ENCODE measurements around the gene STK33. TPM values are rescaled to one million over a fixed set of nuclear protein-coding genes. Genes with fewer than 3 reads are reported as not detected.
"Not testable (repeated sequence)": the region's sequence is repeated elsewhere in the genome, so short reads cannot be mapped to it uniquely, and the experiment has no call there.

The STK33 gene
- total RNA-seq, 1 donor from 2014 or later, result 17.9 TPM

GRCh38 chr11:8477151-8477550 is 116.9 kb downstream of the STK33 start:
- Mint-ChIP-seq H3K4me3 (ENCODE audit: unreplicated experiment) (no peak overlapping the region), H3K27me3 (ENCODE audit: unreplicated experiment) (no peaks in the 10 kb centered on the region), H3K4me1 (ENCODE audit: unreplicated experiment) (peaks cover 7% of the 10 kb centered on the region), H3K36me3 (ENCODE audit: low read depth, unreplicated experiment) (no peaks in the 10 kb centered on the region), H3K9me3 (ENCODE audit: unreplicated experiment) (no peaks in the 10 kb centered on the region), H3K27ac (ENCODE audit: unreplicated experiment) (no peak overlapping the region)
- no peak for TF ChIP-seq CTCF (IDR thresholded peaks at IDR 0.05; ENCODE audit: unreplicated experiment)
- no peak for DNase-seq (ENCODE audit: low spot score)

- not testable (repeated sequence) for DNase-seq (ENCODE audit: low spot score); H3K4me3 Mint-ChIP-seq (ENCODE audit: unreplicated experiment); H3K9me3 Mint-ChIP-seq (ENCODE audit: unreplicated experiment); H3K27me3 Mint-ChIP-seq (ENCODE audit: unreplicated experiment); H3K27ac Mint-ChIP-seq (ENCODE audit: unreplicated experiment); H3K4me1 Mint-ChIP-seq (ENCODE audit: unreplicated experiment)
- H3K36me3 Mint-ChIP-seq (ENCODE audit: low read depth, unreplicated experiment), result peaks cover 19% of the 10 kb centered on the region
Measured at GRCh38 chr11:8467806-8468205, 126.2 kb downstream of the STK33 start.

- not testable (repeated sequence) for H3K27ac Mint-ChIP-seq (ENCODE audit: unreplicated experiment); H3K27me3 Mint-ChIP-seq (ENCODE audit: unreplicated experiment)
Measured at GRCh38 chr11:8467356-8467755, 126.7 kb downstream of the STK33 start.

GRCh38 chr11:8466884-8467283 is 127.1 kb downstream of the STK33 start:
- peaks cover 19% of the 10 kb centered on the region for H3K36me3 Mint-ChIP-seq (ENCODE audit: low read depth, unreplicated experiment)
- not testable (repeated sequence) for H3K4me1 Mint-ChIP-seq (ENCODE audit: unreplicated experiment); H3K4me3 Mint-ChIP-seq (ENCODE audit: unreplicated experiment); H3K9me3 Mint-ChIP-seq (ENCODE audit: unreplicated experiment); DNase-seq (ENCODE audit: low spot score); H3K27ac Mint-ChIP-seq (ENCODE audit: unreplicated experiment); H3K27me3 Mint-ChIP-seq (ENCODE audit: unreplicated experiment)

More at GRCh38 chr11:8467356-8467755, 126.7 kb downstream of the STK33 start:
- H3K36me3 Mint-ChIP-seq (ENCODE audit: low read depth, unreplicated experiment), result peaks cover 19% of the 10 kb centered on the region
- not testable (repeated sequence) for DNase-seq (ENCODE audit: low spot score); H3K9me3 Mint-ChIP-seq (ENCODE audit: unreplicated experiment); H3K4me1 Mint-ChIP-seq (ENCODE audit: unreplicated experiment); H3K4me3 Mint-ChIP-seq (ENCODE audit: unreplicated experiment)

- no peak for TF ChIP-seq CTCF (IDR thresholded peaks at IDR 0.05; ENCODE audit: unreplicated experiment)
- no peaks in the 10 kb centered on the region for H3K36me3 Mint-ChIP-seq (ENCODE audit: low read depth, unreplicated experiment)
- peaks cover 5% of the 10 kb centered on the region for H3K4me1 Mint-ChIP-seq (ENCODE audit: unreplicated experiment)
- no peak for DNase-seq (ENCODE audit: low spot score)
- no peak overlapping the region for H3K4me3 Mint-ChIP-seq (ENCODE audit: unreplicated experiment)
- no peaks in the 10 kb centered on the region for H3K9me3 Mint-ChIP-seq (ENCODE audit: unreplicated experiment)
- no peaks in the 10 kb centered on the region for H3K27me3 Mint-ChIP-seq (ENCODE audit: unreplicated experiment)
- H3K27ac Mint-ChIP-seq (ENCODE audit: unreplicated experiment), result no peak overlapping the region
Measured at GRCh38 chr11:8459711-8460399, 134.2 kb downstream of the STK33 start.

- no peak for DNase-seq (ENCODE audit: low spot score)
- H3K4me1 Mint-ChIP-seq (ENCODE audit: unreplicated experiment), result peaks cover 3% of the 10 kb centered on the region
- H3K9me3 Mint-ChIP-seq (ENCODE audit: unreplicated experiment), result no peaks in the 10 kb centered on the region
- H3K4me3 Mint-ChIP-seq (ENCODE audit: unreplicated experiment), result no peak overlapping the region
- no peaks in the 10 kb centered on the region for H3K27me3 Mint-ChIP-seq (ENCODE audit: unreplicated experiment)
- H3K27ac Mint-ChIP-seq (ENCODE audit: unreplicated experiment), result no peak overlapping the region
- H3K36me3 Mint-ChIP-seq (ENCODE audit: low read depth, unreplicated experiment), result no peaks in the 10 kb centered on the region
- TF ChIP-seq CTCF (IDR thresholded peaks at IDR 0.05; ENCODE audit: unreplicated experiment), result no peak
Measured at GRCh38 chr11:8442301-8442700, 151.7 kb downstream of the STK33 start.

Measured in endothelial cell (in vitro differentiated cells).